Esophagus muscularis mucosa (tissue), 3 donors: ENCODE results near the gene CNP.

Source experiments
- EP300 ChIP-seq: sonication (generic); formaldehyde crosslinking; IDR thresholded peaks from one replicate; pipeline ENCODE4 v1.6.1; 2017; ENCODE audit warnings: antibody characterized with exemption
- TF ChIP-seq, protein P1 (sequence below), 3 experiments: fragments of 200-600 bp in 2 of 3; fragments of 450-650 bp in 1 of 3; sonication (generic) in 2 of 3; IDR thresholded peaks; one replicate each; pipeline ENCODE4 v1.5.1; 2017 to 2019; ENCODE audit warnings: antibody characterized with exemption in 3 of 3, mild to moderate bottlenecking in 2 of 3, moderate library complexity in 1 of 3

DNA sequence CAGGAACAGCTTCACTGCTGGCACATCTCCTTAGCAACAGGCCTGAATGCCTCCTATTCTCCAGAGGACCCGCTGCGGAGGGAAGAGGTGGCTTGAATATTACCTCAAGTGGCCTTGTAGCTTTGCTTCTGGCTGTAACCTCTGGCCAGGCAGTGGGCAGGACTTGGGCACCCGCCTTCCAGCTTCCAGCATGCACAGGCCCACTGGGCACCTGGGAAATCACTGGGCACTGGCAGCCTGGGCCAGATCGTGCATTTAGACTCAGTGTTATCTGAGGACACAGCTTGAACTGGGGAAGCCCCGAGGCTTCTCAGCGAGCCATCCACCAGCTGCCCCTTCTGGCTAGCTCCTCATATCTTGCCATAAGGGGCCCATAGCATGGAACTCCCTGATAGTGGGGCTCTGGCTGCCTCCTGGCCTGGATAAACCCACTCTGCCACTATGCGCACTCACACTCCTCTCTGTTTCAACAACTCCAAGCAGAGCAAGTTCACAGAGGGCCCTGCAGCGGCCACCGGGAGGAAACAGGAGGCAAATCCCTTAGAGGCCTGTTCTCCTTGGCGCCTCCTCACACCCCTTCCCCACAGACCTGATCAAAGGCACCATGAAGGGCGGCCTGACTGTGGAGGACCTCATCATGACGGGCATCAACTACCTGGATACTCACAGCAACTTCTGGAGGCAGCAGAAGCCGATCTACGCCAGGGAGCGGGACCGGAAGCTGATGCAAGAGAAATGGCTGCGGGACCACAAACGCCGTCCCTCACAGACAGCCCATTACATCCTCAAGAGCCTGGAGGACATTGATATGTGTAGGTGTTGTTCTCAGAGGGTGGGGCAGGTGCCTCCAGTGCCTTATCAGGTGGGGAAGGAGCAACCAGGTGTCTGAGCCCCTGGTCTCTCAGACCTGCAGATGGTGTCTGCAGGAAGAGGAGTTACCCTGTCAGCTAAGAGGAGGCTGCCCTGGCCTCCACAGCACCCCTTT is 28.3 kb upstream of the CNP start:
- TF ChIP-seq, protein P1, sequence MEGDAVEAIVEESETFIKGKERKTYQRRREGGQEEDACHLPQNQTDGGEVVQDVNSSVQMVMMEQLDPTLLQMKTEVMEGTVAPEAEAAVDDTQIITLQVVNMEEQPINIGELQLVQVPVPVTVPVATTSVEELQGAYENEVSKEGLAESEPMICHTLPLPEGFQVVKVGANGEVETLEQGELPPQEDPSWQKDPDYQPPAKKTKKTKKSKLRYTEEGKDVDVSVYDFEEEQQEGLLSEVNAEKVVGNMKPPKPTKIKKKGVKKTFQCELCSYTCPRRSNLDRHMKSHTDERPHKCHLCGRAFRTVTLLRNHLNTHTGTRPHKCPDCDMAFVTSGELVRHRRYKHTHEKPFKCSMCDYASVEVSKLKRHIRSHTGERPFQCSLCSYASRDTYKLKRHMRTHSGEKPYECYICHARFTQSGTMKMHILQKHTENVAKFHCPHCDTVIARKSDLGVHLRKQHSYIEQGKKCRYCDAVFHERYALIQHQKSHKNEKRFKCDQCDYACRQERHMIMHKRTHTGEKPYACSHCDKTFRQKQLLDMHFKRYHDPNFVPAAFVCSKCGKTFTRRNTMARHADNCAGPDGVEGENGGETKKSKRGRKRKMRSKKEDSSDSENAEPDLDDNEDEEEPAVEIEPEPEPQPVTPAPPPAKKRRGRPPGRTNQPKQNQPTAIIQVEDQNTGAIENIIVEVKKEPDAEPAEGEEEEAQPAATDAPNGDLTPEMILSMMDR (IDR thresholded peaks at IDR 0.05): no peak
- TF ChIP-seq EP300: no peak
